NOMO-1 treated with dmso at 0.1 percent for 144 hours (cell line): ENCODE data around the gene EXOC4.
A peak's percentile ranks its signal among the peaks of the same experiment; 100 is the strongest.

Experiments used
- DNase-seq: peaks from one replicate; lab custom pipeline; 2025; ENCODE audit not compliant: unreplicated experiment; lab: John Stamatoyannopoulos, UW

The EXOC4 gene

DNA sequence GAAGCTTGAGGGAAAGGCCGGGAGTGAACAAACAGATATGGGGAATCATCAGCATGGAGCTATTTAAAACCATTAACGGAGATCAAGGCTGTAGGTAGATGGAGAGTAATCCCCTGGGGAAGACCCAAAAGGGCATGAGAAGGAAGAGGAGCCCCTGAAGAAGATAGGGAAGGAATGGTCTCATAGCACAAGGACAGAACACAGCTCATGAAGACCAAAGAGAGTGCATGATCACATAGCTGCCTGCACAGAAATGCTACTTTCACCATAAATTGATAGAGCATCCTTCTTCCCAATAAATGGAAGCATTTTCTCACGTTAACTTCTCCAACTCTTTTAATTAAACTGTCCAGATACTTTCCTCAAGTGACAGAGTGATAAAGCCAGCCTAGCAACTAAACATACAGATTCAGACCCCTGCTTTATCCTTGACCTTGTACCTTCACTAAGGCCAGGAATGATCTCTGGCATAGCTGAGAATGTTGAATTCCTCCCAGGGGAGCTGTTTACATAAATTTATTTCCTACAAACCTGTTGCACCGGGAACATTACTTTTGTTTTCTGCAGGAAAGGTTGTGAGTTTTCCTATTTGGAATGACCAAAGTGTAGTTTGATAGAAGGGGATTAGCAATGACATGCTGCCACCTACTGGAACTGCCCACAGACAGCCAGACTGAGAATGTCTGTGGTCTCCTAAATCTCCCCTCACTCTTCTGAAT is 763.5 kb downstream of the EXOC4 start:
- DNase-seq: no peak

GRCh38 chr7:134016942-134017303 is 764.0 kb downstream of the EXOC4 start:
- no peak for DNase-seq

DNA sequence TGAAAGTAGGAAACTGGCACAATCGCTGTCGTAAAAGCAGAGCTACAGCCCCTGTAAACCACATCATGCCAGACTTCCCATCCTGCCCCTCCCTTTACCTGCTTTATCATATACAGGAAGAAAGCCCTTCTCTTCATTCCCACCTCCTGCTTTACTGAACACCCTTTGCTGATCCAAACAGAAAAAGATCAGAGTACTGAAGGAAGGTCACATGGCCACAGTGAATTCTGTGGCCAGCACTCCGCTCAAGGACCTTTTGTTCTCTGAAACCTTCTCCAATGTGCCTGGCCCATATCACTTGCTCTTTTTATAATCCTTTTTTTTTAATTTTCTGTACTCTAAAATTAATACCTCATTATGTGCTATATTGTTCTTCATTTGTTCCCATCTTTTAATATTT is 765.4 kb downstream of the EXOC4 start:
- no peak for DNase-seq

GRCh38 chr7:134019251-134019650 is 766.4 kb downstream of the EXOC4 start:
- DNase-seq: no peak

DNA sequence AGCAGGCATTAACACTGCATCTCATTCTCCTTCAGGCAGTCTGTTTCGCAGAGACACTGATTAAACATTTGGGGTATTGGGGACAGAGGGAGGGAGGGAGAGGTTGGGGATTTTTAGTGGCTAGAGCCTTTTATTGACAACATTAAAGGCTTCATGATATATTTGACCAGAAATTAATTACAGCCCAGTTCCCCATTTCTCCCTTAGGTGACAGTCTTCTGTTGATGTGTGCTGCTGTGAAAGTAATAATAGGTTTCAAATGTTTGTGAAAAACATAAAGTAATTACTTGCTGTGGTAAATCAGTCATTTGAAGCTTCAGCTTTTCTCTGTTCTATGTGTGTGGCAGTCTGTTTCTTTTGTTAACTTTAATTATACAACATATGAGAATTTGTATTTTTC is 769.0 kb downstream of the EXOC4 start:
- no peak for DNase-seq

- DNase-seq: no peak
Measured at GRCh38 chr7:134022286-134022911, 769.5 kb downstream of the EXOC4 start.

GRCh38 chr7:134024739-134025138 is 771.9 kb downstream of the EXOC4 start:
- DNase-seq: no peak

- DNase-seq: no peak
Measured at GRCh38 chr7:134028853-134029252, 776.0 kb downstream of the EXOC4 start.

DNA sequence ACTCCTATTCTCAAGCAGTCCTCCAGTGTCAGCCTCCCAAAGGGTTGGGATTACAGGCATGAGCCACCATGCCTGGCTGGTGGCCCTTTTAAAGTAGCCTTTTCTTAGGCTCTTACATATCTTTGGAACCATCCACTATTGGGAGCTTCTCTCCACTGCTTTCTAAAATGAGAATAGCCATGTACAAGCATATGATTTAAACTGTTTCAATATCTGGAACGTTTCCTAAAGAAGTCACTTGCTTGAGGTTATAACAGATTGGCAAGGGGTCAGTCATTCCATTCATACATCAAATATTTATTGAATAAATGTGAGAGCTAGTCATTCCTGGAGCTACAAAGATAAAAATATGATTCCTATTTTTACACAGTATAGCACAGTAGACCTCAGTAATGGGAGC is 776.9 kb downstream of the EXOC4 start:
- no peak for DNase-seq

DNA sequence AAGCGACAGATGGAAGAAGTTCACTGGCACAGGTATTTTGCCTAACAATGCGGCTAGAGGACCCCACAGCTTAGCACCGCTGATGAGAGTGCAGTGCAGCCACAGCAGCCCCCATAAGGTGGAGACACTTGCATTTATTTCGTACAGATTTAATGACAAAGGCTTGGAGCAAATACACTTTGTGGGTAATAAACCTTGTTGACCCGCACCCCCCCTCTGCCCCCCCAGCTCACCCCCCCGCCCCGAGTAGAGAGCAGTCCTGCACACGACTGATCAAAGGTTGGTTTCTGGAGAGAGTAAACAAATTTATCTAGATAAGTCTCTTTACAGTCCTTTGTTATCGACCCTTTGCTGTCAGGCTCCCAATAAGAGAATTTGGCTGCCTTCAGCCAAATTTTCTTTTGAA is 777.6 kb downstream of the EXOC4 start:
- DNase-seq: no peak

GRCh38 chr7:134031835-134032617 is 779.1 kb downstream of the EXOC4 start:
- no peak for DNase-seq

- no peak for DNase-seq
Measured at GRCh38 chr7:134034652-134035051, 781.8 kb downstream of the EXOC4 start.

- DNase-seq: no peak
Measured at GRCh38 chr7:134037991-134038390, 785.1 kb downstream of the EXOC4 start.

DNA sequence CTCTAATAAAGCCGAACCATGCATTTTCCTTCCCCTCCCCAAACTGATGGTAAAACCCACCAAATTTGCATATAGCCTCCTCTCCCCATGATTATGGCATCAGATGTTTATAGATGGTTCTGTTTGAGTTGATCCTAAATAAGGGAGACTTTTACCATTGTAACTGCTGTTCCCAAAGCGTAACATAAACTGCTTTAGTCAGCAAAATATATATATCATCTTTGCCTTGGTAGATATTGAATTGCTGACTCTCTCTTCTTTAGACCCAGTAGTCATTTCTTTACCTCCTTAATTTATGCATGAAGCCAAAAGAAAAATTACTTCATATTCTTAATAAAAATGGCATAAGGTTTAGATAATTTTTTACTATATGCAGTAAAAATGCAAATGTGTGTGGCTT is 788.1 kb downstream of the EXOC4 start:
- no peak for DNase-seq

- DNase-seq: no peak
Measured at GRCh38 chr7:134041477-134041876, 788.6 kb downstream of the EXOC4 start.

- peak; percentile 37 for DNase-seq
Measured at GRCh38 chr7:134042307-134042706, 789.4 kb downstream of the EXOC4 start.

- no peak for DNase-seq
Measured at GRCh38 chr7:134044682-134045081, 791.8 kb downstream of the EXOC4 start.

DNA sequence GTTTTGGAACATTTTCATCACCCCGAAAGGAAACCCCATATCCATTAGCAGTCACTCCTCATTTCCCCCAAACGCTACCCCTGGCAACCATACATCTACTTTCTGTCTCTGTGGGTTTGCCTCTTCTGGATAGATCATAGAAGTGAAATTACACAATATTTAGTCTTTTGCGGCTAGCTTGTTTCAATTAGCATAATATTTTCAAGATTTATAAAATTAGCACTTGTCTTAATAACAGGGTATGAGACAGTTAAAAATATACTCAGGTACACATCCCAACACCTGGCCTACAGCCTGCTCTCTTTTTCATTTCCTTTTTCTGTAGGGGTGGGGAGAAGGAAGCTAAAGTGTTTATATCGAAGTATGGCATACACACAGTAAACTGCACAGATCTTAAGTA is 792.8 kb downstream of the EXOC4 start:
- no peak for DNase-seq

DNA sequence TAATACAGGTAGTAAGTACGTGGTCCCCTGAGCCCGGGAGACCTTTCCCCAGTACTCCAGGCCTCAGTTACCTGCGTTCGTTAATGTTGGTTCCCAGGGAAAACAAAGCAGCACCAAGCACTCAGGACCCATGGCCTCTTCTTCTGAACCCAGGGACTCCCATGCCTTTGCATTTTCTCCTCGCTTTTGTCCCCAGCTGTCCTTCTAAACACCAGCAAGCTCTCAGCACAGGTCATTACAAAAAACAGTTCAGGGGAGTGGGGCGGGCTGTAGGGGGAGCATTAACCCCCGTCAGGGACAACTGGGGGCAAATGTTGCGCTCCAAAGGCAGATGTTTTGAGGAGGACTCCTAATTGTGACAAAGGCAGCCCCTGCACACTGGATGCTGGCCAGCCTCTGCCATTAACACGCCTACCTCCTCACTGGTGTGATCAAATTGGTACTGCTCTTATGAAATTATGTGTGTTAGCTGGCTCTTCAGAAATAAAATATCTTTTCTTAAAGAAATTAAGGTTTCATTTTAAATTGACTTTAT is 793.8 kb downstream of the EXOC4 start:
- DNase-seq: no peak

- DNase-seq: no peak
Measured at GRCh38 chr7:134047675-134048074, 794.8 kb downstream of the EXOC4 start.

GRCh38 chr7:134048166-134048565 is 795.3 kb downstream of the EXOC4 start:
- DNase-seq: no peak

DNA sequence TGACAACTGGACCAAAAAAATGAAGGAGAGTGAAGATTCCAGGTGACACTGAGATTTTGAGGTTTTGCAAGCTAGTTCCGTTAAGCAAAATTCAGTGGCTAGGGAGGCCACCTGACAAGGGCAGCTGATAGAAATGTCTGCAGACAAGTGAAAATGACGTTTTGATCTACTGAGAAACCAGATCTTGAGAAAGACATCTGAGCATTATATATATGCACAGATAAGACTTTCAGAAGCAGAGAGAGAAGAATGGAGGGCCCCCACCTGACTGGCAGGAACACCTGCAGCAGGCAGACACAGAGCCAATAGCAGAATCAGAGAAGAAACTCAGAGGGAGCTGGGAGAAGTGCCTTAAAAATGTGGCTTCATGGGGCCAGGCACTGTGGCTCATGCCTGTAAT is 798.1 kb downstream of the EXOC4 start:
- no peak for DNase-seq
